IPS-18c (cell line): Measurements from ENCODE around the gene MCF2L.

ENCODE experiments used
- H3K4me3 ChIP-seq: 2 replicates; pipeline ENCODE4 v1.7.0; 2013; ENCODE audit warnings: low read depth, mild to moderate bottlenecking, low read length, moderate library complexity; ENCODE audit not compliant: insufficient read depth
- H3K9me3 ChIP-seq: one replicate; pipeline ENCODE4 v1.6.1; 2013; ENCODE audit warnings: mild to moderate bottlenecking, low read length, moderate library complexity; ENCODE audit not compliant: control insufficient read depth, insufficient read depth

Gene MCF2L

GRCh38 chr13:112972867-112973576 lies 4.0 kb downstream of the MCF2L start:
- H3K9me3 ChIP-seq: no peaks in the 10 kb centered on the region
- no peak overlapping the region for H3K4me3 ChIP-seq

GRCh38 chr13:112973577-112973951 lies 4.5 kb downstream of the MCF2L start:
- Histone ChIP-seq H3K9me3 (no peaks in the 10 kb centered on the region), H3K4me3 (no peak overlapping the region)

- Histone ChIP-seq H3K4me3 (no peak overlapping the region), H3K9me3 (no peaks in the 10 kb centered on the region)
Measured at GRCh38 chr13:112974125-112974524, 5.1 kb downstream of the MCF2L start.

- no peak overlapping the region for H3K4me3 ChIP-seq
- H3K9me3 ChIP-seq: no peaks in the 10 kb centered on the region
Measured at GRCh38 chr13:112974671-112975070, 5.7 kb downstream of the MCF2L start.

- no peak overlapping the region for H3K4me3 ChIP-seq
- H3K9me3 ChIP-seq: no peaks in the 10 kb centered on the region
Measured at GRCh38 chr13:112975401-112975939, 6.5 kb downstream of the MCF2L start.

- Histone ChIP-seq H3K4me3 (no peak overlapping the region), H3K9me3 (no peaks in the 10 kb centered on the region)
Measured at GRCh38 chr13:112976526-112976925, 7.5 kb downstream of the MCF2L start.

GRCh38 chr13:112977091-112977490 lies 8.1 kb downstream of the MCF2L start:
- no peak overlapping the region for H3K4me3 ChIP-seq
- no peaks in the 10 kb centered on the region for H3K9me3 ChIP-seq

- H3K4me3 ChIP-seq: no peak overlapping the region
- H3K9me3 ChIP-seq: no peaks in the 10 kb centered on the region
Measured at GRCh38 chr13:112977525-112977924, 8.5 kb downstream of the MCF2L start.

- no peaks in the 10 kb centered on the region for H3K9me3 ChIP-seq
- H3K4me3 ChIP-seq: no peak overlapping the region
Measured at GRCh38 chr13:112978561-112979405, 9.8 kb downstream of the MCF2L start.

- H3K9me3 ChIP-seq: no peaks in the 10 kb centered on the region
- no peak overlapping the region for H3K4me3 ChIP-seq
Measured at GRCh38 chr13:112979406-112979902, 10.4 kb downstream of the MCF2L start.

GRCh38 chr13:112980434-112980833 lies 11.4 kb downstream of the MCF2L start:
- no peak overlapping the region for H3K4me3 ChIP-seq
- no peaks in the 10 kb centered on the region for H3K9me3 ChIP-seq

- Histone ChIP-seq H3K9me3 (no peaks in the 10 kb centered on the region), H3K4me3 (no peak overlapping the region)
Measured at GRCh38 chr13:112981451-112981850, 12.4 kb downstream of the MCF2L start.

GRCh38 chr13:112982281-112983041 lies 13.4 kb downstream of the MCF2L start:
- no peaks in the 10 kb centered on the region for H3K9me3 ChIP-seq
- no peak overlapping the region for H3K4me3 ChIP-seq

- Histone ChIP-seq H3K9me3 (no peaks in the 10 kb centered on the region), H3K4me3 (no peak overlapping the region)
Measured at GRCh38 chr13:112983042-112983305, 14.0 kb downstream of the MCF2L start.

GRCh38 chr13:112983428-112984196 lies 14.6 kb downstream of the MCF2L start:
- Histone ChIP-seq H3K4me3 (no peak overlapping the region), H3K9me3 (no peaks in the 10 kb centered on the region)

- no peak overlapping the region for H3K4me3 ChIP-seq
- H3K9me3 ChIP-seq: peaks cover 1% of the 10 kb centered on the region
Measured at GRCh38 chr13:112984501-112984900, 15.5 kb downstream of the MCF2L start.
